Adipose tissue (tissue), 3 donors: ENCODE results near the gene GPR31. TPM values are rescaled to one million over a fixed set of nuclear protein-coding genes. Genes with fewer than 3 reads are reported as not detected.

Source experiments
- H3K27ac ChIP-seq: one replicate; pipeline ENCODE4 v1.5.1; 2013; ENCODE audit warnings: low read depth, low read length
- WGBS, 3 donors: extraction: QIAGEN DNeasy Blood & Tissue Kit; methylation state at CpG; one replicate each; pipeline ENCODE4 v1.1.7; 2013; 5-methylcytosine and 5-hydroxymethylcytosine counted together
- polyA plus RNA-seq, 3 donors: library from polyadenylated mRNA; stranded (reverse); fragments of 200-250 nt; gene quantifications; one replicate each; pipeline ENCODE4 v1.2.3, GENCODE V29; 2013
- donor health status: healthy with polysubstance abuse.
- donor health status: Bipolar disorder and iron deficiency.
- donor health status: healthy.

The GPR31 gene
- polyA plus RNA-seq, 3 donors: not detected

- WGBS, 3 donors: 64 to 74% (median 67%) methylated on average over 4 of the region's 4 CpGs
- H3K27ac ChIP-seq: no peak overlapping the region
These were observed 32.4 kb downstream of the GPR31 start for GRCh38 chr6:167125410-167125809.

- WGBS, 3 donors: 83 to 94% (median 89%) methylated on average over 5 of the region's 5 CpGs
- H3K27ac ChIP-seq: no peak overlapping the region
These were observed 33.0 kb downstream of the GPR31 start for GRCh38 chr6:167124753-167125152.

- WGBS, 3 donors: 57 to 65% (median 60%) methylated on average over 8 of the region's 8 CpGs
- no peak within 1 kb of the TSS for H3K27ac ChIP-seq
These were observed 34.7 kb downstream of the GPR31 start, which contains the start of gene CCR6 for GRCh38 chr6:167122827-167123657. TSS of gene CCR6 (plus strand) at chr6:167123096. CDS start at chr6:167136135, 13,039 bp downstream.

- no peak overlapping the region for H3K27ac ChIP-seq
- WGBS, 3 donors: 80 to 85% (median 82%) methylated on average over 23 of the region's 23 CpGs
These were observed 35.5 kb downstream of the GPR31 start for GRCh38 chr6:167122041-167122826.

- 79 to 91% (median 87%) methylated on average over 8 of the region's 8 CpGs for WGBS, 3 donors
- no peak overlapping the region for H3K27ac ChIP-seq
These were observed 36.4 kb downstream of the GPR31 start for GRCh38 chr6:167121335-167121841.

- WGBS, 3 donors: 53 to 86% (median 62%) methylated on average over 1 of the region's 1 CpG
- H3K27ac ChIP-seq: no peak overlapping the region
These were observed 37.2 kb downstream of the GPR31 start for GRCh38 chr6:167120583-167120903.

- H3K27ac ChIP-seq: no peak overlapping the region
- whole genome bisulfite sequencing, 3 donors: 69 to 79% (median 75%) methylated on average over 8 of the region's 8 CpGs
These were observed 37.9 kb downstream of the GPR31 start for GRCh38 chr6:167119670-167120582.

GRCh38 chr6:167118839-167119238 is 38.9 kb downstream of the GPR31 start:
- H3K27ac ChIP-seq: no peak overlapping the region
- 82 to 91% (median 85%) methylated on average over 11 to 12 of the region's 12 CpGs for WGBS, 3 donors

- WGBS, 3 donors: 50 to 86% (median 84%) methylated on average over 7 of the region's 7 CpGs
- no peak overlapping the region for H3K27ac ChIP-seq
These were observed 39.8 kb downstream of the GPR31 start for GRCh38 chr6:167118006-167118405.

GRCh38 chr6:167116838-167117228 is 40.9 kb downstream of the GPR31 start:
- WGBS, 3 donors: 69 to 78% (median 76%) methylated on average over 13 to 14 of the region's 14 CpGs
- H3K27ac ChIP-seq: no peak overlapping the region

- H3K27ac ChIP-seq: no peak overlapping the region
- WGBS, 3 donors: 50 to 62% (median 58%) methylated on average over 25 of the region's 25 CpGs
These were observed 41.5 kb downstream of the GPR31 start for GRCh38 chr6:167116109-167116837.

- 84 to 86% (median 85%) methylated on average over 10 of the region's 10 CpGs for WGBS, 3 donors
- H3K27ac ChIP-seq: no peak overlapping the region
These were observed 42.7 kb downstream of the GPR31 start for GRCh38 chr6:167115054-167115453.

GRCh38 chr6:167113935-167114910 is 43.6 kb downstream of the GPR31 start:
- H3K27ac ChIP-seq: no peak overlapping the region
- 70 to 83% (median 72%) methylated on average over 25 of the region's 25 CpGs for WGBS, 3 donors

- no peak overlapping the region for H3K27ac ChIP-seq
- WGBS, 3 donors: 58 to 73% (median 65%) methylated on average over 8 of the region's 8 CpGs
These were observed 44.6 kb downstream of the GPR31 start for GRCh38 chr6:167113047-167113754.

- H3K27ac ChIP-seq: no peak overlapping the region
These were observed 45.4 kb downstream of the GPR31 start for GRCh38 chr6:167112421-167112820.

GRCh38 chr6:167111597-167111996 is 46.2 kb downstream of the GPR31 start:
- WGBS, 3 donors: 59 to 68% (median 67%) methylated on average over 3 of the region's 3 CpGs

More at GRCh38 chr6:167112421-167112820, 45.4 kb downstream of the GPR31 start:
- WGBS, 3 donors: 81 to 91% (median 85%) methylated on average over 8 of the region's 8 CpGs

More at GRCh38 chr6:167111597-167111996, 46.2 kb downstream of the GPR31 start:
- H3K27ac ChIP-seq: no peak overlapping the region
